HL-60 (cell line): ENCODE data around the gene SDCBP2.

ENCODE experiments used
- DNase-seq, 2 experiments: peaks; one replicate each; pipeline ENCODE4 v3.0.0-alpha.2; 2010 to 2020; ENCODE audit warnings: low read depth in 1 of 2, low spot score in 1 of 2
- H3K27ac ChIP-seq: fragments of 250-450 bp; sonication (Bioruptor Pico); replicated peaks from 2 replicates; pipeline ENCODE4 v1.5.1; 2020; ENCODE audit warnings: mild to moderate bottlenecking, moderate library complexity
- H3K27me3 ChIP-seq: fragments of 250-450 bp; sonication (Bioruptor Pico); 2 replicates; pipeline ENCODE4 v1.5.1; 2021; ENCODE audit warnings: mild to moderate bottlenecking, moderate library complexity; ENCODE audit not compliant: insufficient read depth, poor library complexity, severe bottlenecking
- H3K4me3 ChIP-seq: replicated peaks from 2 replicates; pipeline ENCODE4 v1.5.1; 2011; ENCODE audit warnings: mild to moderate bottlenecking, control low read depth, low read length; ENCODE audit not compliant: insufficient read depth
- CTCF ChIP-seq: IDR thresholded peaks from one replicate; pipeline ENCODE4 v1.5.1; 2011; ENCODE audit warnings: low read length, control low read depth, inconsistent platforms; ENCODE audit not compliant: insufficient read depth
- GABPA ChIP-seq: IDR thresholded peaks from 2 replicates; pipeline ENCODE4 v1.6.1; 2012; ENCODE audit warnings: low read depth
- POLR2AphosphoS5 ChIP-seq: IDR thresholded peaks from 2 replicates; pipeline ENCODE4 v1.6.1; 2012; ENCODE audit warnings: low read depth
- REST ChIP-seq: IDR thresholded peaks from 2 replicates; pipeline ENCODE4 v1.6.1; 2012; ENCODE audit warnings: low read depth; ENCODE audit not compliant: insufficient replicate concordance
- SPI1 ChIP-seq: IDR thresholded peaks from 2 replicates; pipeline ENCODE4 v1.6.1; 2012; ENCODE audit warnings: low read depth, mild to moderate bottlenecking, borderline replicate concordance

Gene SDCBP2

GRCh38 chr20:1377341-1377871 lies 48.5 kb upstream of the SDCBP2 start:
- no peak overlapping the region for H3K4me3 ChIP-seq
- TF ChIP-seq REST = no peak
- TF ChIP-seq GABPA = no peak
- H3K27me3 ChIP-seq = no peaks in the 10 kb centered on the region
- no peak for DNase-seq
- H3K27ac ChIP-seq = no peak overlapping the region

GRCh38 chr20:1376408-1377270 lies 47.7 kb upstream of the SDCBP2 start:
- peak in 1 of 2 experiments; percentile 74 for DNase-seq
- Histone ChIP-seq H3K27ac (peak overlapping the region; percentile 29), H3K27me3 (no peaks in the 10 kb centered on the region), H3K4me3 (no peak overlapping the region)
- 0 out of 2 replicates have a peak, but pooled peaks have one; percentile 32 for TF ChIP-seq POLR2AphosphoS5
- TF ChIP-seq SPI1 = peak; percentile 100
- no peak for TF ChIP-seq REST
- TF ChIP-seq CTCF = no peak
- 0 out of 2 replicates have a peak, but pooled peaks have one; percentile 11 for TF ChIP-seq GABPA

GRCh38 chr20:1376007-1376406 lies 47.1 kb upstream of the SDCBP2 start:
- peak overlapping the region; percentile 29 for H3K27ac ChIP-seq
- TF ChIP-seq POLR2AphosphoS5 (0 out of 2 replicates have a peak, but pooled peaks have one; percentile 23), REST (no peak)

GRCh38 chr20:1375515-1375914 lies 46.6 kb upstream of the SDCBP2 start:
- H3K27ac ChIP-seq = 0 out of 2 replicates have a peak overlapping the region, but pooled peaks have one; percentile 29
- no peak overlapping the region for H3K4me3 ChIP-seq
- H3K27me3 ChIP-seq = no peaks in the 10 kb centered on the region
- TF ChIP-seq SPI1 (no peak), GABPA (no peak), REST (no peak), CTCF (no peak), POLR2AphosphoS5 (no peak)
- DNase-seq = peak in 1 of 2 experiments; percentile 24

More at GRCh38 chr20:1376007-1376406, 47.1 kb upstream of the SDCBP2 start:
- Histone ChIP-seq H3K4me3 (no peak overlapping the region), H3K27me3 (no peaks in the 10 kb centered on the region)
- peak in 1 of 2 experiments; percentile 55 for DNase-seq
